GM21381 (cell line): ENCODE results near the gene RAET1L.
"Not testable (repeated sequence)": the region's sequence is repeated elsewhere in the genome, so short reads cannot be mapped to it uniquely, and the experiment has no call there.

Experiments
- ATAC-seq: cut with Tn5 transposase; IDR thresholded peaks from one replicate; pipeline ENCODE4 v1.9.1; 2021; ENCODE audit warnings: mild to moderate bottlenecking, moderate library complexity; ENCODE audit not compliant: unreplicated experiment

Gene RAET1L

GRCh38 chr6:150018846-150019580 lies 6.3 kb downstream of the RAET1L start:
- ATAC-seq, result no peak

DNA sequence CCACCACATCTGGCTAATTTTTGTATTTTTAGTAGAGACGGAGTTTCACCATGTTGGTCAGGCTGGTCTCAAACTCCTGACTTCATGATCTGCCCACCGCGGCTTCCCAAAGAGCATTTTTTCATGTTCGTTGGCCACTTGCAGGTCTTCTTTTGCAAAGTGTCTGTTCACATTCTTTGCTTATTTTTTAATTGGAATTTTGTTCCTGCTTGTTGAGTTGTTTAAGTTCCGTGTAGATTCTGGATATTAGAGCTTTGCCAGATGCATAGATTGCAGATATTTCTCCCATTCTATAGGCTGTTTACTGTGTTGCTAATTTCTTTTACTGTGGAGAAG lies 8.2 kb downstream of the RAET1L start:
- not testable (repeated sequence) for ATAC-seq

GRCh38 chr6:150016324-150017185 lies 8.8 kb downstream of the RAET1L start:
- no peak for ATAC-seq

GRCh38 chr6:150015281-150016001 lies 9.9 kb downstream of the RAET1L start:
- ATAC-seq, result not testable (repeated sequence)

DNA sequence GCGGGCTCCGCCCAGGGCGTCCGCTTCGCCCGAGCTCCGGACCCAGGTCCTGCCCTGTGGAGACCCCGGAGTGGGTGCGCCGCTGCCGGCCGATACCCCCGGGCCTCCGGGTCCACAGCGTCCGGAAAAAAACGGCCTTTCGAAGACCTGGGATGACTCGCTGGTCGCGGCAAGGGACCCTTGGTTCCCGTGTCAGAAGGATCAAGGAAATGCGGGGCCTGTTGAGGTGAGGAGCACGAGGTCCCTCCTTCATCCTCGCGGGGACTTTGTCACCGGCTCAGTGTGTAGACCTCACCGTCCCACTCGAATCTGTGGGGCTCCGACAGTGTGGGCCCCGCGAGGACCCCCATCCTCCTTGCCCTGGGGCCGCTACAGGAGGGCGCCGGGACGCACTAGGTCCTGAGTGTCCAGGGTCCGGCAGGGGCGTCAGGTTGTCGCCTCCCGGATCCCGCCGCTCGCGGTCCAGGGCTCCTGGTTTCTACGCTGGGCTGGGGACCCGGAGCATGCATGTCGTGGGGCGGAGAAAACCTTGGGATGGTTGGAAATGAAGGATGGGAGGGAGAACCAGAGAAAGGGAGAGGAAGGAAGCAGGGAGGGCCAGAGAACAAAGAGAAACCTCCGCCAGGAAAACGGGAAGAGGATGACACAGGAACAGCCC lies 10.6 kb downstream of the RAET1L start:
- not testable (repeated sequence) for ATAC-seq

DNA sequence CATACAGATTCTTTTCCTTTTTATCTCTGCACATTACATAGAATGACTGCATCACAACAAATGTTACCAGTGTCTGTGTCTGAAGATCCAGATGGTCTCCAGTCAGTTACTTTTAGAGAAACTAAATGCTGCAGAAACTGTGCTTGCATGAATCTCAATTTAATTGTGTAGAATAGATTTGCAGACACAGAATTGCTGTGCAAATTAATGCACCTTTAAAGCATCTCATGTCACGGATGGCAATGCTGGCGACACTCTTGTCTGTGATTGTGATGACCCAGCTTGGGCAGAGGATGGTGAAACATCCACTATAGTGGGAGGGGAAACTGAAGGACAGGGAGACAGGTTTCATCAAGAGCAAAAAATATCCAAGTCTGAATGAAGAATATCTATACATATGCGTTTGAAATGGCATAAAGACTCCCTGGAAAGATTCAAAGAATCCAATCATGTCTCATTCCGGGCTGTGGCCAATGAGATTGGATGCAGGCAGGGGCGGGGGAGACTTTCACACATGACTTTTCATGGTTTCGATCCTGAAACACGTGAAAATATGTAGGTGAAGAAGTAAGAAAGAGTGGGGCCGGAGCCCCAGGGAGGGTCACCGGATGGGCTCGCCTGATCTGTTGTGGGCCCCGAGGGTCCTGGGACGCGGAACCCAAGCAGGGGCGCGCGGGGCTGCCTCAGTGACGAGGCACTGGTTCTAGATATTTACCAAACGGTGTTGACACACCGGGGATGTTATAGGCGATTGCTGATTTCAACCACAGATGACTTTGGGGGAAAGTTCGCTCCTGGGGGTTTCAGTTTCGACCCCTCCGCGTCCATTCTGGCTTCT lies 11.3 kb downstream of the RAET1L start:
- ATAC-seq, result not testable (repeated sequence)

GRCh38 chr6:150012846-150013784 lies 12.2 kb downstream of the RAET1L start:
- not testable (repeated sequence) for ATAC-seq

- ATAC-seq, result no peak
Measured at GRCh38 chr6:150008588-150008987, 16.7 kb downstream of the RAET1L start.

GRCh38 chr6:150006961-150007464 lies 18.3 kb downstream of the RAET1L start:
- no peak for ATAC-seq

DNA sequence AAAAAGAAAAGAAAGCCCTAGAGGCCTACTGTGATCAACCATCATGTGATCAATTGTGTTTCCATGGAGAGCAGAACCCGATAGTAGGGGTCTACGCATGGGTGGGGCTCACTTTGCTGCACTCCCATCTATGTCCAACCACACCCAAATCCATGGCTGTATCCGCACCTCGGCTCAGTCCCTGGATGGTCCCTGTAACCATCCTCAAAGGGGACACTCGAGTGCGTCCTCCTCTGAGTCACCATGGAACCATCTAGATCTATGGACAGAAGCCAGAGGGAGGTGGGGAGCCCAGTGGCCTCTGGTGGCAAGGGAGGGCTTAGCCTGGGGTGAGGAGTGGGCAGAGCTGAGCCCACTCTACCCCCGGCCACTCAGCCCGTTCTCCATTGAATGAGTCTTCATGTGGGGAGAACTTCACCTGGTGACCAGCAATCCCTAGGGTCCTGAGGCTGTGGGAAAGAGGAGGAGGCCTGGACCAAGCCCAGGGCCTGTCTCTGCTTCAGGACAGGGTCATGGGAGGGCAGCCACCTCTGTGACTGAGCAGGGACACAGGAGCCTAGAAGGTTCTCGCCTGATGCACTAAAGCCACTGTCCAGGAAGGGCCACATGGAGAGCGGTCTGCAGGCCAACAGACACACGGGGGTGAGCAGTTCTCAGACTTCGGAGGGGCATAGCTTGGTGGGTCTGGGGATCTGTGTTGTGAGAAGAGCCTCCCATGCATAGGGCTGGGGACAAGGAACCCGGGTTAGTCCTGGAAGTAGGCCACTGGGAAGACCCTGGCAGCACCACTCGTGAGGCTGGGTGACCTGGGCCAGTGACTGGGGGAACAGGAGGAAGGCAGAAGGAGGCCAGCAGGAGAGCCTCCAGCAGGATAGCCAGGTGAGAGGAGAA lies 19.3 kb downstream of the RAET1L start:
- no peak for ATAC-seq

DNA sequence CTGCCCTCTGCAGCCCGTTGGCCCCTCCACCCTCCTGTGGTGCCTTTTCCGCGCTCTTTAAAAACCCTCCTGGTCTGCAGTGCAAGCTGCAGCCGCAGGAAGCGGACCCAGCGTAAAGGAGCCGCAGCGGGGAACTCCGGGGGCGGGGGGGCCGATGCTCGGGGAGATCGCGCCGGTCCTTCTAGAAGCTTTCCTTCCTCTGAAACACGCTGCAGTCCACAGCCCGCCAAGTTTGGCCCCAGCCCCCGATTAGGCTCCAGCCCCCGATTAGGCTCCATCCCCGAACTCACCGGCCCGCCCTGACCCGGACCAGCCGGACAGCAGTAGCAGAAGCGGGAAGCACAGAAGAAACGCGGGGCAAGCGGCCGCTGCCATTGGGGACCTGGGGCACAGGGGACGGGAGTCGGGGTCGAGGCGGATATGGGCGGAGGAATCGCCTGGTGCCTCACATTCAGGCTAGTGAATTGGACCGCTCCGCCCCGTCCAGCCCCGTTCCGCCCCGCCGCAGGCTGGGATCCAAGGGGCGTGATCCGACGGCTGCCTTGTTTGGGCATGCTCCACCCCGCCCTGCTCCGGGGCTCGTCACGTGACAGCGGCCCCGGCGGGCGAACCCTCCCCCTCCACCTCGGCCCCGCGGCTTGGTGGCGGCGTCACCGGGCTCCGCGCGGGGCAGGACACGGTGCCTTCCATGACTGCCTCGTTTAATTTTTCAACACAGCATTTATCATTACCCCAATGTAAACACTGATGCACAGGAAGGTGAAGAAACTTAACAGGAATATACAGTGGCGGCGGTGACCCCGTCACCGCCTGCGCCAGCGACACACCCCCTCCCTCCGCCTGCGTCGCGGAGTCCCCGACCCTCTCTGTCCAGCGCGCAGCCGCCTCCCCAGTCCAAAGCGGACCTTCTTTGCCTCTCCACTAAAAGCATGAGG lies 20.3 kb downstream of the RAET1L start:
- peak; percentile 66 for ATAC-seq

DNA sequence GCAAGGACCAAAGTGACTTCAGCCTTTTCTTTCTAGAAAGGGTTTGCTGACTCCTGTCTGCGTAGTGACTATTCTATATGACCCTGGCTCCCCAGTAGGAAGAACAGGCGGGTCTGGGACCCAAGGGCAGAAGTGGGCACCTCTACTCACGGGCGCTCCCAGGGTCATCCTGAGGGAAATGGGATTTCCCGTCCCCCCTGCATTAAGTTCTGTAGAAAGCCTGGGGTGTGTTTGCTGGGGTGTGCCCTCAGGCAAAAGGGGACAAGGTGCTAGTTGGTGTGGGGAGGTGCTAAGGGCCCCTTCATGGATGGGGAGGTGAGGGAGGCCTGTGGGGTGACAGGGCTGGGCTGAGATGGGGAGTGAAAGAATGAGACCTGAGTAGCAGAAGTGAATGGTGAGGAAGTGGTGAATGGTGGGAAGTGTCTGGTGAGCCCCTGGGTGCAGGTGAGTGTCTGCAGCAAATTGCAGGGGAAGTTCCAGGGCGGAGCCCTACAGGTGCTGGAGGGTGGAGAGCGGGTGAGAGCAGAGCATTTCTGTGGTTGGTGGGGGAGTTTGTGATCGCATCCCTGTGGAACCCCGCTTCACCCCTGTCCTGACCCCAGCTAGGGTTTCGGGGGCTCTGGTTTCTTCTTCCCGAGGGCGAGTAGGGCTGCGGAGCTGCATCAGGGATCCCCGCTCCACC lies 21.1 kb downstream of the RAET1L start:
- peak; percentile 28 for ATAC-seq

- ATAC-seq, result not testable (repeated sequence)
Measured at GRCh38 chr6:150003599-150003998, 21.7 kb downstream of the RAET1L start.

DNA sequence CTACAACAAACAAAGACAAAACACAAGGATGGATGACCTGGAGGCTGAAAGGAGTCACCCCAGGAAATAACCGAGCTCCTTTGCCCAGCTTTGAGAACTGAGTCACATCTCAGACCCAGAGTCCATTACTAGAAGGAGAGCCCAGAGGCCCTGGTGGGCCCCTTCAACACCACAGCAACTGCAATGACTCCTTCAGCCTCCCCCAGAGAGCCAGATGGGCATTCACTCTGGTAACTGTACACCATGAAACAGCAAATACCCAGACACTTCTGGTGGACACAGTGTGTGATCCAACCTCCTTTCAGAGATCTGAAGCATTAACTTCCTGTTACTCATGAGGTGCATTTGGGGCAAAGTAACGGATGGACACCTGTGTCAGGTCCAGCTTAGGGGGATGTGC lies 22.6 kb downstream of the RAET1L start:
- no peak for ATAC-seq

DNA sequence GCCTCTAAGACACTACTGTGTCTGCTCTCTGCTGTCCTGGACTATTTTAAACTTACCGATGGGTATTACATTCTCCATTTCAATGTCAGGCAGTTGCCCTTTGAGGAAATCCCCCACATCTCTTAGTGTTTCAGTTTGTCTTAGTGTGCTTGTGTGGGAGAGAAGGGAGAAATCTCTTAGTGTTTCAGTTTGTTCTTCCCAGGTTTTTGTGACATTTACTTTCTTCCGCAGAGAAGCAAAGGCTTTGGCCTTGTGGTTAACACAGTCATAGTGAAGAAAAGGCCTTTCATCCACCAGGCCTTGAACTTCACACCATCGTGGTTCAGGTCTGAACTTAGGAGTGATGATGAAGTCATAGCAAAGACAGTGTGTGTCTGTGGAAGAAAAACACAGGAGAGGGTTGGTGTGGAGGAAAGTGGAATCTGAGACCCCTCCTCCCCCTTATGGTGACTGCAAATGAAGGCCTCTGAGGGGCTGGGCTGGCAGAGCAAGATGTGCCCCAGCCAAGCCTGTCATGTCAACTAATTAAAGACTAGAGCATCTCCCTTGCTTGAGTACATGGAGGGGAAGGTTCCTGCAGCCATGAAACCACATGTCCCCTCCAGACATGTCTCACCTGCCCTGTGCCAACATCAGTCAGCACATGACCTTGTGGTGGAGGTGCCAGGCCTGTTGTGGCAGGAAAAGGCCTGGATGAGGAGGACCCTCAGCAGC lies 23.9 kb downstream of the RAET1L start:
- ATAC-seq, result peak; percentile 44

DNA sequence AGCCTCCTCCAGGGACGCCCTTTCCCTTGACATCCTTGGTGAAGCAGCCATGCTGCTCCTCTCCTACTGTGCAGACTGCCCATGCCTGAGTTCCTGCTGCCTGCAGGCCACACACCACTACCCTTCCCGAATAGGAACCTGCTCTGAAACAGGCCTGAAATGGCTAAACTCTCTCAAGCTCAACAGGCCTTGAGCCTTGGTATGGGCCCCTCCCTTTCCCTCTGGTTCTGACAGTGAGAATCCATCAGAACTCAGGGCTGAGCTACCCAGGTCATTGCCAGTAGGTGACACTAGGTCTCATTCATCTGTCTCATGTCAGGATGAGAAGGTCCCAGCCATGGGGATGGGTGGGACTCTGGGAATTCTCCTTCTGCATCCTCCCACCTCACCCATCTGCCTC lies 25.7 kb downstream of the RAET1L start:
- no peak for ATAC-seq
